Calu3 (cell line): ENCODE measurements around the gene C5orf15. TPM values are rescaled to one million over a fixed set of nuclear protein-coding genes. Genes with fewer than 3 reads are reported as not detected.

Experiments used
- BruUV-seq: library from RNA; stranded (reverse); fragments of 400-500 nt; replicated peaks from 2 replicates; lab custom pipeline; 2021; lab: Mats Ljungman, UMichigan
- CTCF ChIA-PET: fragments of 300-600 bp; sonication (Branson Sonifier 250); formaldehyde crosslinking; loops from one replicate; lab custom pipeline; 2022; ENCODE audit warnings: antibody characterized with exemption; lab: Charles Lee
- DNase-seq: peaks from one replicate; pipeline ENCODE4 v3.0.0; 2022
- H3K27ac Mint-ChIP-seq: one replicate; pipeline ENCODE4 v1.8.0; 2022; ENCODE audit warnings: mixed read lengths; ENCODE audit not compliant: unreplicated experiment
- H3K27me3 Mint-ChIP-seq: one replicate; pipeline ENCODE4 v1.8.0; 2022; ENCODE audit warnings: mixed read lengths; ENCODE audit not compliant: unreplicated experiment
- H3K36me3 Mint-ChIP-seq: one replicate; pipeline ENCODE4 v1.8.0; 2022; ENCODE audit warnings: mild to moderate bottlenecking, moderate library complexity, mixed read lengths; ENCODE audit not compliant: insufficient read depth, unreplicated experiment
- H3K4me1 Mint-ChIP-seq: one replicate; pipeline ENCODE4 v1.8.0; 2022; ENCODE audit warnings: mild to moderate bottlenecking, low read depth, mixed read lengths; ENCODE audit not compliant: unreplicated experiment
- H3K4me3 Mint-ChIP-seq: one replicate; pipeline ENCODE4 v1.8.0; 2022; ENCODE audit warnings: mild to moderate bottlenecking, low read depth, moderate library complexity, mixed read lengths; ENCODE audit not compliant: unreplicated experiment
- H3K9me3 Mint-ChIP-seq: one replicate; pipeline ENCODE4 v1.8.0; 2022; ENCODE audit warnings: low read depth, mixed read lengths; ENCODE audit not compliant: unreplicated experiment
- CTCF ChIP-seq: fragments of 200-600 bp; IDR thresholded peaks from one replicate; pipeline ENCODE4 v1.8.0; 2022; ENCODE audit warnings: antibody characterized with exemption; ENCODE audit not compliant: unreplicated experiment
- intact Hi-C: fragments of 100-400 bp; cut with micrococcal nuclease; formaldehyde crosslinking; loops from one replicate; pipeline ENCODE4 v1.10.0; 2022; ENCODE audit not compliant: unreplicated experiment
- total RNA-seq: library from RNA; stranded (reverse); gene quantifications from 2 replicates; pipeline ENCODE4 v1.2.3, GENCODE V29; 2022

Gene C5orf15
- total RNA-seq, 1 experiment from 2014 or later, result 104 TPM

DNA sequence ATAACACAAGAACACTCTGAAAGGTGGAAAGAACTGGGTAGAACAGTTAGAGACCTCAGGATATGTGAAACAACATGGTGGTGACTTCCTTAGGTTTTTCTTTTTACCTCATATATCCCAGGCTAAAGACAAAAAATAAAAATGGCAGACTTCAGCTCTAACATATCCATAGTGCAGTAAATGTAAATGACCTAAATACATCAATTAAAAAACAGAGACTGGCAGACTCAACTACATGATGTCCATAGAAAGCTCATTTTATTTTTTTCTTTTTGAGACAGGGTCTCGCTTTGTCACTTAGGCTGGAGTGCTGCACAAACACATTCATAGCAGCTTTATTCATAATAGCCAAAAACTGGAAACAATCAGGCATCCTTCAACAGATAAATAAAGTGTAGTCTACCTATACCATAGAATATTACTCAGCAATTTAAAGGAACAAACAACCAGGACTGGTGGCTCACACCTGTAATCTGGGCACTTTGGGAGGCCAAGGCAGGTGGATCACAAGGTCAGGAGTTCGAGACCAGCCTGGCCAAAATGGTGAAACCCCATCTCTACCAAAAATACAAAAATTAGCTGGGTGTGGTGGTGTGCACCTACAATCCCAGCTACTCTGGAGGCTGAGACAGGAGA is 4.8 kb downstream of the C5orf15 start:
- Mint-ChIP-seq H3K4me1 (peaks cover 39% of the 10 kb centered on the region), H3K27me3 (no peaks in the 10 kb centered on the region), H3K27ac (no peak overlapping the region), H3K9me3 (no peaks in the 10 kb centered on the region), H3K36me3 (peaks cover 23% of the 10 kb centered on the region), H3K4me3 (no peak overlapping the region)
- DNase-seq, result no peak
- intact Hi-C loops, result no loop called here
- BruUV-seq, result no TSS peak
- CTCF ChIA-PET, result no interaction called here
- no peak for TF ChIP-seq CTCF

DNA sequence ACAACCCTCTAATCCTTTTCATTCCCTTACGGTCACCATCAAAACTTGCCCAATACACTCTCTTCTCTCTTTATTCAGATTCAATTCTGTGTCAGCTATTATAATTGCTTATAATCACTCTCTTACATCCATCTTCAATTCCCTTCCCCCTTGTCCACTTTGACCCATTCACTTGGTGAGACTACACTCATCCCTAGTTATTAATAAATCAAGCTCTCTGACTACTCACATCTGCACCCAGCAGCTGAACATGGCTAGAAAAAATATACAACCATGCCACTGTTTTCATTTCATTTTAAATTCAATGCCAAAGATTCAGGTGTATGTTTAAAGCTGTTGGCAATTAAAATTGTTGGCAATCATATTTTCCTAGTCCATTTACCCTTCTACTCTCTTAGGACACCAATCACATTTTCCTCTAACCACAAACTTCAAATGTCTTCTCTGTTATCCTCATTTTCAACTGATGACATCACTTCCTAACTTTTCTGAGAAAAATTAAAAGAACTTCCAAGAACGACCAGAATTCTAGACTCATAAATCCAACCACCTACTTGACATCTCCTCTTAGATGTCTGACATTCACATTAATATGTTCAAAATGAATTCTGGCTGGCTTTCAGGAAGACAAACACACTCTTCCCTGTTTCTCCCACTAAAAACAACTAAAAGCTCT is 5.5 kb downstream of the C5orf15 start:
- TF ChIP-seq CTCF, result no peak
- intact Hi-C loops, result no loop called here
- Mint-ChIP-seq H3K9me3 (no peaks in the 10 kb centered on the region), H3K36me3 (peaks cover 16% of the 10 kb centered on the region), H3K27ac (no peak overlapping the region), H3K4me1 (peaks cover 33% of the 10 kb centered on the region), H3K27me3 (no peaks in the 10 kb centered on the region), H3K4me3 (no peak overlapping the region)
- no TSS peak for BruUV-seq
- no peak for DNase-seq
- CTCF ChIA-PET, result no interaction called here

DNA sequence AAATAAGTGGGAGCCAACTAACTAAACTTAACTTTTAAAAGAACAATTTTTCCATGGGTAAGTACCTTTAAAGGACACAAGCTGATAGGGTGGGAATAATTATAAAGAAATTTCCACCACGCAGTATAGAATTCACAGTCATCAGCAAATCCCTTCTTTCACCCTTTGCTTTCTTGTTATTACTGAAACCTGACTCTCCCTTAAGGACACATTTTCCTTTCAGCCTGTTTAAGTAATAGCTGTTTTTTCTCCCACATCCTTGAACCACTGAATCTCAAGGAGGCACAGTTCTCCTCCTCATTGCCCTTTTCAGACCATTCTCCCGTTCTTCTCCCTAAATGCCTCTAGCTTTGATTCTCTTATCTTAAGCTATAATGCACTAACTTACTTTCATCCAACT is 6.3 kb downstream of the C5orf15 start:
- DNase-seq, result no peak
- CTCF ChIA-PET, result interaction anchor here (0.6 kb wide), 2 partner anchors 469 to 1352 kb away, joined by 3 to 4 read pairs; no protein-coding TSS in a partner anchor
- no peak for TF ChIP-seq CTCF
- BruUV-seq, result no TSS peak
- Mint-ChIP-seq H3K27me3 (no peaks in the 10 kb centered on the region), H3K4me1 (peaks cover 25% of the 10 kb centered on the region), H3K36me3 (peaks cover 10% of the 10 kb centered on the region), H3K4me3 (no peak overlapping the region), H3K27ac (no peak overlapping the region), H3K9me3 (no peaks in the 10 kb centered on the region)
- intact Hi-C loops, result no loop called here

- Mint-ChIP-seq H3K27me3 (no peaks in the 10 kb centered on the region), H3K4me3 (no peak overlapping the region), H3K36me3 (peaks cover 14% of the 10 kb centered on the region), H3K9me3 (no peaks in the 10 kb centered on the region), H3K27ac (no peak overlapping the region), H3K4me1 (peaks cover 16% of the 10 kb centered on the region)
- no peak for TF ChIP-seq CTCF
- no TSS peak for BruUV-seq
- CTCF ChIA-PET, result no interaction called here
- intact Hi-C loops, result no loop called here
- DNase-seq, result no peak
These were observed 8.8 kb downstream of the C5orf15 start for GRCh38 chr5:133959643-133960042.
